Measurements from ENCODE around the gene SLC25A52.

DNA sequence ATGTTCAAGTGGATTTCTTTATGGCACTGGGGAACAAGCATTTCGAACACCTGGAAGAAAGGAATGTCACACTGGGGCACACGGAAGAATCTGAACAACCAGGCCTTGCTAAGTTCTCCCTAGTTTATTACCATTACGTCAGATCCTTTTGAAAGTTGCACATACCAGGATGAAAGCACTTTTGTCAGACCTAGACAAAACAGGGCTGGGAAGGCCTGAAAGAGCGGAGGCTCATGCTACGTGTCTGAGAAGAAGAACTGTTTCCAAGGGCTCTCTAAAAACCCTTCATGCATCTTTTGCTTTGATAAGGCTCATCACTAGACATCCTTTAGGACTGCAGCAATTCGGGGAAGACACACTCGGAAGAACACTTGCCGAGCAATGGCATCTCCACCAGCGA lies 15.4 kb upstream of the SLC25A52 start:
- TF ChIP-seq, protein P1, sequence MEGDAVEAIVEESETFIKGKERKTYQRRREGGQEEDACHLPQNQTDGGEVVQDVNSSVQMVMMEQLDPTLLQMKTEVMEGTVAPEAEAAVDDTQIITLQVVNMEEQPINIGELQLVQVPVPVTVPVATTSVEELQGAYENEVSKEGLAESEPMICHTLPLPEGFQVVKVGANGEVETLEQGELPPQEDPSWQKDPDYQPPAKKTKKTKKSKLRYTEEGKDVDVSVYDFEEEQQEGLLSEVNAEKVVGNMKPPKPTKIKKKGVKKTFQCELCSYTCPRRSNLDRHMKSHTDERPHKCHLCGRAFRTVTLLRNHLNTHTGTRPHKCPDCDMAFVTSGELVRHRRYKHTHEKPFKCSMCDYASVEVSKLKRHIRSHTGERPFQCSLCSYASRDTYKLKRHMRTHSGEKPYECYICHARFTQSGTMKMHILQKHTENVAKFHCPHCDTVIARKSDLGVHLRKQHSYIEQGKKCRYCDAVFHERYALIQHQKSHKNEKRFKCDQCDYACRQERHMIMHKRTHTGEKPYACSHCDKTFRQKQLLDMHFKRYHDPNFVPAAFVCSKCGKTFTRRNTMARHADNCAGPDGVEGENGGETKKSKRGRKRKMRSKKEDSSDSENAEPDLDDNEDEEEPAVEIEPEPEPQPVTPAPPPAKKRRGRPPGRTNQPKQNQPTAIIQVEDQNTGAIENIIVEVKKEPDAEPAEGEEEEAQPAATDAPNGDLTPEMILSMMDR (IDR thresholded peaks at IDR 0.05): no peak
- no peak for TF ChIP-seq POLR2A (IDR thresholded peaks at IDR 0.05)

Data from esophagus squamous epithelium (tissue), 4 donors.